NCI-H748 treated with DMSO at 0.1 percent for 48 hours (cell line): ENCODE results near the gene ARFGEF2.
"Not testable (repeated sequence)": the region's sequence is repeated elsewhere in the genome, so short reads cannot be mapped to it uniquely, and the experiment has no call there.

Source experiments
- DNase-seq: peaks from one replicate; lab custom pipeline; 2025; lab: John Stamatoyannopoulos, UW

The ARFGEF2 gene

GRCh38 chr20:48952656-48953055 is 31.1 kb downstream of the ARFGEF2 start:
- no peak for DNase-seq

GRCh38 chr20:48953653-48954052 is 32.1 kb downstream of the ARFGEF2 start:
- DNase-seq: no peak

GRCh38 chr20:48956052-48956451 is 34.5 kb downstream of the ARFGEF2 start:
- no peak for DNase-seq

GRCh38 chr20:48957053-48957481 is 35.6 kb downstream of the ARFGEF2 start:
- DNase-seq: no peak

- no peak for DNase-seq
Observed at GRCh38 chr20:48957533-48957932, 36.0 kb downstream of the ARFGEF2 start.

GRCh38 chr20:48958743-48959142 is 37.2 kb downstream of the ARFGEF2 start:
- DNase-seq: no peak

GRCh38 chr20:48959899-48960550 is 38.5 kb downstream of the ARFGEF2 start:
- DNase-seq: no peak

- no peak for DNase-seq
Observed at GRCh38 chr20:48962421-48962820, 40.9 kb downstream of the ARFGEF2 start.

- no peak for DNase-seq
Observed at GRCh38 chr20:48962976-48963771, 41.7 kb downstream of the ARFGEF2 start.

- DNase-seq: no peak
Observed at GRCh38 chr20:48965189-48965910, 43.8 kb downstream of the ARFGEF2 start.

GRCh38 chr20:48970681-48971365 is 49.3 kb downstream of the ARFGEF2 start:
- no peak for DNase-seq

GRCh38 chr20:48971956-48972355 is 50.4 kb downstream of the ARFGEF2 start:
- no peak for DNase-seq

- DNase-seq: no peak
Observed at GRCh38 chr20:48972816-48973215, 51.3 kb downstream of the ARFGEF2 start.

- no peak for DNase-seq
Observed at GRCh38 chr20:48975955-48976354, 54.4 kb downstream of the ARFGEF2 start.

GRCh38 chr20:48979980-48980379 is 58.5 kb downstream of the ARFGEF2 start:
- DNase-seq: not testable (repeated sequence)

- no peak for DNase-seq
Observed at GRCh38 chr20:48983423-48984400, 62.2 kb downstream of the ARFGEF2 start.

GRCh38 chr20:48984575-48985219 is 63.2 kb downstream of the ARFGEF2 start:
- no peak for DNase-seq

GRCh38 chr20:48986899-48987298 is 65.4 kb downstream of the ARFGEF2 start:
- DNase-seq: peak; percentile 8

GRCh38 chr20:48990467-48990866 is 69.0 kb downstream of the ARFGEF2 start:
- DNase-seq: no peak

GRCh38 chr20:48995589-48995988 is 74.1 kb downstream of the ARFGEF2 start:
- DNase-seq: peak; percentile 85
